HG03571 (cell line): ENCODE measurements around the gene ETV1.

Source experiments
- ATAC-seq: cut with Tn5 transposase; IDR thresholded peaks from one replicate; pipeline ENCODE4 v1.9.1; 2021; ENCODE audit not compliant: unreplicated experiment

Gene ETV1

DNA sequence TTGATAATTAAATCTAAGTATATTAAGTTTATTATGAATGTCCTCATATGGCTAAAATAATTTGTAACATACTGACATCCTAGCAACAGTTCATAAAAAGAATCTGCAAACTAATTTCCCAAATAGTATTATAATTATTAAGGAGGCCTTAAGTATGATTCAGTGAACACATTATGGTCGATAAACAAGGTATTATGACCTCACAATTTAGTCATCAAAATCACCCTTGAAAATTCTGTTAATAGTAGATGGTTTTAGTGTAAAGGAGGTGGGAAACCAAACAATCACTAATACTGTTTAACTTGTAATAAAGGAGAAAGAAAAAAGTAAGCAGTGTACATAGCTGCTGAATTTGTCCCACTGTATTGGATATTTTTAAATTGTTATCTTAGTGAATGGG, 2.1 kb downstream of the ETV1 start:
- ATAC-seq = no peak

DNA sequence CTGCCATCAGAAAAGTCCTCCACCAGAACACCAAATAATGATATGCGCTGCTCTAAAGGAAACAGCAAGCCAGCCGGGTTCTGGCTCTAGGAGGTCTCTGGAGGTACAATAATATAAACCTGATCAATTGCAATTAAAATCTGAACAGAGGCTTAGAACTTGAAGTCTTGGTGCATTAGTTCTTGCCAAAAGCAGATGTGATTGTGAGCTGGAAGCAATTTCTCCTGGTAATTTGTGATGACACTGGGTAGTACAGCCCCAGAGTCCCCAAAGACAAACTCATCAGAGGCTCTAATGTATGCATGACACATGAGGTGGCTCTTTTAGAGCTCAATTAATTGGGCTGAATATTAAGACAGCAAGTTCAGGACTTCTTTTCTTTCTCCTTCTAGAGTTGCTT, 3.3 kb downstream of the ETV1 start:
- no peak for ATAC-seq

DNA sequence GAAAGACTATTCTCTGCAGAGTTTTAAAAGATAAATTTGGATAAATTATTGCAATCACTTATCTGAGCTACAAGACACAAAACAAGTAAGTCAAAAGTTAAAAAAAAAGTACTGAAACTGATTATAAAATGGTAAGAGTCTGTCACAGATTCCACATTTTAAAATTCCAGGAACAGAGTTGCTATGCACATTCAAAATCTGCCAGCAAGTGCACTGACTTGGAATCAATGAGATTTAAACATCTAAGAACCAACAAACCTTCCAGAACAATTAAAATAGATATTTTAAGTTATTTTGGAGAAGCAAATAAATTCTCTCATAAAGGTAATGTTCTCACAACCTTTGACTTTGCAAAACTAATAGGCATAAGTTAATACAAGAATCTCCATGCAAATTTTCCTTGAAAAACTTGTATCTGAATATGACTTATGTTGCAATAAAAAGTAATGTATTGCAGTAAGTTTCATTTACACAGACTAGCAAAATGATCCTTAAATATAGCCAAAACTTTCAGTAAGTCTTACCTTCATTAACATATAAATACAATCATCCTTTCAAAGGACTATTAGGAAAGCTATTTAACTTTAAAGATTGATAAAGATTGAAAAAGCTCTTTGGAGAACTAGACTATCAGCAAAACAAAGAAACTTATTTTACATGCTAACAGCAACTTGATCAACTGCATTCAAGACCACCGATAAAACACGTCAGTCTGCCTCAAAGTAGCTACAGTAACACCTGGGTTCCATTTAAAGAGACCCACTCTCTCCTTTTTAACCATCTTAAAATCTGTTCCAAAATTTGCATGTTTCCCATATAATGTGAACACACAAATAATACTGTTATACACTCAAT, 4.4 kb downstream of the ETV1 start:
- no peak for ATAC-seq

DNA sequence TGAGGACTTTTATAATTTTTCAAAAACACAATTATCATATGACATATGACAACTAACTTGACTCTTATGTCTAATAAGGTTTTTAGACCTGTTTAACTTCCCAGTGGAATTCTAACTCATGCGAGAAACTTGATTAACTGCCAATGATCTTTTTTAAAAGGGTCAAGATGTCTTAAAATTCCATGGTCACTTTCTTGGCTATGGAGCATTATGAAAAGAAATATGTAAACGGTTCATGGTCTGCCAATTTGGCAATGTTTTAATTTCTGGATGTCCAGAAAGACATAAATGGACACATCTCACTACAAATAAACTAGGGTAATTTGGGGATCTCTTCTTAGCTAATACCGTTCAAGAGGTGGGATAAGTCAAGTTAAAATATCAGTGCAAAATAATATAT, 5.4 kb downstream of the ETV1 start:
- ATAC-seq = no peak

DNA sequence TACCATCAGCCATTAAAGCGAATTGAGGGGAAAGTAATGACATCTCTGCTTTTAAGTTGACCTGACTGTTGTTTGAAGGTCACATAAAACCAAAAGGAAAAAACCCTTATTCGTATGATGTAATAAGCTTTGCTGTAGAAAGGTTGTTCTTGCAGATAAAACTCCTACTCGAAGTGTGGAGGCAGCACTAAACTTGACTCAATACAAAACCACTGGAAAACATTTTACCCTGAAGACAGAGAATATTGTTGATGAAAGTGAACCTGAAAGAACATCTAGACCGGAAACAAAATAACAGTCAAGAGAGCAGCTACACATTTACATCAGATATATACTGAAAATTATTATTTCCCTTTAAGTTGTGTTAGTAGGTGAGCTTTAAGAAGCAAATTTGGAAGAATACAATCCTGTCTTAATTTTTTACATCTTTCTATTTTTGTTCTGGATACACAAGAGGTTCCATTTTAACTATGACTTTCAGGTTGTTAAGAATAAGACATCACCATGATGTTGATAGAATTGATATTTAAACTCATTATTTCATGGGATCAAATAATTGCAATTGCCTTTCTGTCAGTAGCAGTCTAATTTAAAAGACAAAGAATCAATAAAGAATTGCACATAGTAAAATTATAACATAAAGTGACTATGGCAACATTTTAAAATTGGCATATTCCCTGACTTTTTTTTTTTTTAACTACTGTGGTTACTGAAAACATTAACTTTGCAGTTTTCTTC, 6.4 kb downstream of the ETV1 start:
- no peak for ATAC-seq

DNA sequence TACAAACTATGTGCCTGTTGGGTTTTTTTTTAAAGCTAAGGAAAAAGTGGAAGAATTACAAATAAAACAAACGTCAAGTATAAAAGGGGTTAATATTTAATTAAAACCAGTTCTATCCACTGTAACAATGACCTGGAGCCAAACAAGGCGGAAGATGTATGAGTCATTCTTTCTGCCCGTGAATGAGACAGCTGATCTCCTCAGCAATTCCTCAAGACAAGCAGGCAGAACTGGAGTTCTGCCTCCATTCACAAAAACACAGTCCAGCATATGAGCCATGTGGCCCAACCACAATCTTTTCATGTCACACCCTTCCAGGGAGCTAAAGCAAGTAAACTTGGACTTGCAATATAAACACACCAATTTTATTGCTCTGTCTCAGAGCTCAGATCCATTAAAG, 8.4 kb downstream of the ETV1 start:
- ATAC-seq = no peak

DNA sequence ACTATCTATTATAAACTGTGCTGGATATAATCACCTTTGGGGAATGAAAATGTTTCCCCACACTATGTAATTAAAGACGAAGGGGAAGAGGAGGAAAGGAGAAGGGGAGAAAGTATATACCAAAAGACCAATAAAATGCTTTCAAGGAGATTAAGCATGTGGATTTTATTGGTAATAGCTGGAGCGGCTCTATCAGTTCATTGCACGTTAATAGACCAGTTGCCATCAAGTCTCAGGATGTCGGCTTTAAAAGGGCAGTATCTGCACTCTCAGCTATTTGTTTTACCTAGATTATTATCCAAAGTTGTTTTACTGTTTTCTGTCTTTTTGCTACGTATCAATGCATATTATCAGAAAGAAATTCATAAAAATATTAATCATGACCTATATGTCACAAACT, 9.0 kb downstream of the ETV1 start:
- ATAC-seq = no peak

DNA sequence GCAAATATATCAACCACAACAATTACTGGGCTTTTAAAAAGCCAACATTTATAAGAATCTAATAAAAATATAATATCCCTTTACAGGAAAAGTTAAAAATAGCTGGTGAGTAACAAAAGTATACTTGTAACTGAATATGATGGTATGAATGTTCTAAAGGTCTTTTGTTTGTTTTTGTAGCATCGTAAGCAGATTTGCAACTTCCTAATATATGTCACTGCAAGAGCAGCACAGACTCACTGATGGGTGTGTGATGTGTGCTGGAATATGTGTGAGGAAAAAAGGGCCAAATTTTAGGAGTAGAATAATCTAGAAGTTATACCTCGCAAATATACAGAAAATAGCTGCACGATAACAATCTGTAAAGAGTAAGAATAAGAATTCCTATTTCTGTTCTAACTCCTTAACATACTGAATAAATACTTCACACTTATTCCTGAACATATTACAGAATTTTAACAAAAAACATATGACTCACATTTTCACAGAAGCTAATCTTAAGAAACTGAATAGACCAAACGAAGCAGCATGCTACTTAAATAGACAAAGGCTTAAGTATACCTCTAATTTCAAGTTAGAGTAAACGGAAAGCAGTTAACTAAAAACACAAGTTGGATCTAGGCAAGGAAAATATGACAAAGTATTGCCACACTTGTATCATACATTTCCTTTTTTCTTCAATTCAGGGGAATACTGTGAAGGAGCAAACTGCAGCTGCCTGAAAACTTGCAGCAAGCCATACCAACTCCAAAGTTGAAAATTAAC, 9.6 kb downstream of the ETV1 start:
- ATAC-seq = no peak

DNA sequence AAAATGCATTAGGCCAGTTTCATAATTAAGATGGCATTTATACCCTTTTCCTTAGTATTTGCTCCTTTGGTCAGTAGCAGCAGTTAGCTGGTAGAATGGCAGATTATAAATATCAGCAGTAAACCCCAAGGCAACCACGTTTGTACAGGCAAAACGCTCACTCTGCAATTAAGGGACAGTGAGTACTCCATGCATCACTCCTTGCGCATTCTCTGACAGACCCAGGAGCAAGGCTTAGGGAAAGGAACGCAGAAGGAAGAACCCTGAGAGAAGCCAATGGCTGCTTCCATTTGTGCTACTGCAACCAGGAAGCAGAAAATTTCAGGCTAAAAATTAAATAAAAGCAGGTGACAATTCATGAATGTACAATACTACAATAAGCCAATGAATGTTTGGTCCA, 12.9 kb downstream of the ETV1 start:
- ATAC-seq = no peak

DNA sequence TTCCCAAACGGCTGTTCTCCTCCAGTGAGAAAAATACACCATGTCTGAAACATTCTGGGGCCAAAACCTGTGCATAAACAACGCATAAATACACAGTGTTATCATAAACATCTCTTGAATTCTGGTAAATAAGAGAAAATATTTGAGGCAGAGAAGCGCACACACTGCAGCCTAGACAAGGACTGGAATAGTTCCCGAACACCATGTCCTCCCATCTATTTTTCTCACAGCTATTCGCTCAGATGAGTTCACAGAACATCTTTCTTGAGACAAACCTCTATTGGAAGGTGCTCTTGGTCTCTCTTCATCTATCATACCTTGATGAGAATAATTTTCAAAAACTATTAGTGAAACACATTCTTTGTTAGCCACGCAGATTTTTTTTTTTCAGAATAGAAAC, 24.4 kb downstream of the ETV1 start:
- ATAC-seq = no peak

DNA sequence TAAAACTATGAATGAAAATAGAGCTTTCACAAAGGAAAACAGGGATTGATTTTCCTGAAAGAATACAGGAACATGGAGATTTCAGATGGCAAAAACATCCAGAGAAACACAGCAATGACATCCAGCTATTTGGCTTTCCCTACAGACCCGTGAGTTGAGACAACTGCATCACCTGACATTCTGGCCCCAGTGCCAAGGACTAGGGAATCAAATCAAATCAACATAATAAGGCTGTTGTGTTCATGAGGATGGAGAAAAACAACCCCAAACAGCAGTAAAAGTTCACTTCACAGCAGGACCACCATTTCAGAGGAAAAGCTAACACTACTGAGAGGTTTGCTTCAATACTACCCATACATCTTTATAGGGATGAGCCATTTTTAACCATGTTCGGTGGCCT, 25.5 kb downstream of the ETV1 start:
- no peak for ATAC-seq

DNA sequence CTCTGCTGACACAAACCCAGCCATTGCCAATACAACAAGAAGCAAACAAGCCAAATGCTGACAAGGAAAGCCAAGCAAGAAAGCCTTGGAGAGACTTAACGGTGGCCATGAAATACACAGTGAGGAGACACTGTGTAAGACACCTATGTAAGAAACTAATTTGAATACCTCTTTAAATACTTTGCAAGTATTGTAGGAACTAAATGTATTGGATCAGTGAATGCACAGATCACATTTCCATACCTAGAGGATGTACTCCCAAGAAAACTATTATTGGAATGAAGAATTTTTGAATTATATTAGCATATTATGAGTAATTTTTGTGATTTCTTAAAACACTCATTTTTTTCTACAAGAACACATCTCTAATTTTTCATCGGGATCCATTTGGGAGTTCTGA, 34.0 kb downstream of the ETV1 start:
- ATAC-seq = no peak

DNA sequence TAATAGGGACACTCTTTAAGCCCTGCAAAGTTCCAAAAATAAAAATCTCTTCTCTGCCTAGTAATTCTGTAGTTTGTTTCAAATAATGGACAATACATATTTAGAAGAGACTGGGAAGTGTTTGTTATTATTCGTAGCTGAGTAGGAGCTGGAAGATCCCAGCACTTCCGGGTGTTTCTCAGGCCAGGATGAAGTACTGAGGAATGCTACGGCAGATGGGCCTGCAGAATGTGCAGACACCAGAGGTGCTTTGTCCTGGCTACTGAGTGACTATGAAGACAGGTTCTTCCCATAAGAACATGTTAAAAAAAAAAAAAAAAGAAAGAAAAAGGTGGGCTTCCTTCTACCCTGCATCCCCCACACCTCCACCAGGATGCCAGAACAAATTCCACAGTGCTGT, 36.1 kb downstream of the ETV1 start:
- ATAC-seq = no peak

DNA sequence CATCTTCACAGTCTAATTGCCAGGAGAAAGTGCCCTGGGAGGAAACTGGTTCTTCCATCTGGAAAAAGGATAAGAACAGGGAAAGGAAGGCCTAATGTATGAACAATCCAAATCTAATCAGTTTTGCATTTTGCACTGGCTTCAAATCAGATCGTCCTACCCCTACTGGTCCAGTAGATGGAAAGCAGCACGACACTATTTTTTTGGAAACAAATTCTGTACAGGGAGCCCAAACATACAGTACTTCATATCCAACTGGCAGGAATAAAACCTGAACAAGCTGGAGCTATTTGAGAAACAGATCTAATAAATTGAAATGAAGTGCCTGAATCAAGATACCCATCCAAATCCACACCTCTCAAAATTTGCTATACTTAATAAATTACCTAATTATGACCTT, 36.5 kb downstream of the ETV1 start:
- no peak for ATAC-seq

DNA sequence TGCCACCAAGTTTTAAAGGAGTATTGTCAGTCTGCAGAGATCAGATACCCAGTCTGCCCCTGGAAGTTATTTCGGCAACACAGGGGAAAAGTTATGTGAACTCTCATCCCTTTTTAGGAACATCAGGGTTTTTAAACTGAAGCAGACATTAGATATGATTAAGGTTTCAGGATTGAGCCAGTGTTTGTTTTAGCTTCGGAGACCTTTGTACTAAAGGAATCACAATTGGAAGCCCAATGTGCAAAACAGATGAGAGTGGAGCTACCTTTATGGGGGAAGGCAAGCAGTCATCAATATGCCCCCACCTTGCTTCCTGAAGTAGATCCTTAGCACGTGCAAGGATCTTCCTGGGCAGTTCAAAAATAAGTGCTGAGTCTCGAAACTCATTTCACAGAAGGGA, 39.5 kb downstream of the ETV1 start:
- no peak for ATAC-seq

DNA sequence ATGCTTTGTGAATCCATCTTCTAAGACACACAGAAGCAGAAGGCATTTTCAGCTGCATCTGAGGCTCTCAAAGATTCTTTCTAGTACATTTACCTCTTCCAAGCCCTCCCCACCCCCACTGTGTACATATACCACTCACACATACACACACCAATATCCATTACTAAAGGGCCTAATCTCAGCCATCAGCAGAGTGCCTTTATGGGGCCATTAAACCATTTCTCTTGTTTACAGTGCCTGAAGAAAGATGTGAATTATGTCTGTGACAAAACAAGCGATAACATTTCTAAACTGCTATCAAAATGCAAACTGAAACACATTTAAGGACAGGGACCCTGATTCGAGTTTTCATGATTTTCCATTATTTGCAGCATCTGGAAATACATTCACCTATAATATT, 40.0 kb downstream of the ETV1 start:
- no peak for ATAC-seq

DNA sequence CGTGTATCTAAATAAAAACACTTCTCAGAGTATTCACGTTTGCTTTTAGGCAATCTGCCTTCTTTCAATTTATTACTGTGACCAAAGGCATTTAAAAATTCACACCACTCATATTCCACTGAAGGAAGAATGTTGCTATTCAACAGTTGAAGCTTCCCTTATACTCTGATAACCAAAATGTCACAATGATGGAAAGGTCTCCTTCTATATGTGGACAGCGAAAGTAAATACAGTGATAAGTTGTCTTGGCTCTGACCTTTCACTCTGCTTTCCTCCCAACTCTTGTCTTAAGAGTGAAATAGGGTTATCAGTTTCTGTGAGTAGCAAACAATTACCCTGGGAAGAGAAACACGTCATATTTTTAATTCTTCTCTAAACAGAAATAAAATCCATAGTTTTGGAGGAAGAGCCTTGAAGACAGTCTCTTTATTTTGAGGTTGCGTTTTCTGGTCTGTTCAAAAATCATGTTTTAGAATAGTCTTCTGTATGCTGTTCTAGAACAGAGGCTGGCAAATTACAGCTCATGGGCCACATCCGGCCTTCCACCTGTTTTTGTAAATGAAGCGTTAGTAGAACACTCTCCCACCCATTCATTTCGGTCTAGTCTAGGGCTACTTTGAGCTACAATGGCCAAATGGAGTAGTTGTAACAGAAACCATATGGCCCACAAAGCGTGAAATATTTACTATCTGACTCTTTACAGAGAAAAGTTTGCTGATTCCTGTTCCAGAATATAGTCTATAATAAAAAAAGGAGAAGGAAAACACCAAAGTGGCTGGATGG, 41.3 kb downstream of the ETV1 start:
- no peak for ATAC-seq

DNA sequence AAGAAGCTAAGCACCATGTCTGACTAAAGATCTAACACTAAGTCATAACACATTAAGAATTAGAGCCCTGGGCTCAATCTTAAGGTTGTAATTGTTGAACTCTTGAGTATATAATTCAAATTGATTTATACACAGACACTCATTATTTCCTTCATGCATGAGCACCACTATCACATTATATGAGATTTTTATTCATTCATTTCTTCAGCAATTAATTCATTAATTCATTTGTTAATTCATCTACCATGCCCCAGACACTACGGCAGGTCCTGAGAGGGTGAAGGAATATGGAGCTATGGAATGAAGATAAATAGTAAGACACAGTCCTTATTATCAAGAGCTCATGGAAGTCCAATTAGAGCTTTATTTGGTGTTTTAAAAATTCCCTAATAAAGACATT, 41.9 kb downstream of the ETV1 start:
- no peak for ATAC-seq

DNA sequence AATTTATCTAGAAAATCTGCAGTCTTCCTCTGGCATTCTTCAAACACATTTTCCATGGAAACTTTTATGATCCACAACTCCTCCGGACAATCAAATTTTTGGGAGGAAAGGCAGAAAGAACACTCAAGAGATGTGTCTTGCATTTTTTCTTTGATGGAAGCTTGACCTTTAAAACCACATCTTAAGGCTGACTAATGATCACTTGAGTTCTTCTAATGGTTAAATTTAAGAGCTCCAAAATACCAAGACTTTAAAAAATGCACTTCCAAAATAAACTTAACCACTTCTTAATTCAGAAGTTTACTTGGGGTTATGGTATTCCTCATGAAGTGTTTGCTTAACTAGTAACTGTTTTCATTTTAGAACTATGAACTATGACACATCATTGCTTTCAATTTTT, 43.3 kb downstream of the ETV1 start:
- ATAC-seq = no peak

DNA sequence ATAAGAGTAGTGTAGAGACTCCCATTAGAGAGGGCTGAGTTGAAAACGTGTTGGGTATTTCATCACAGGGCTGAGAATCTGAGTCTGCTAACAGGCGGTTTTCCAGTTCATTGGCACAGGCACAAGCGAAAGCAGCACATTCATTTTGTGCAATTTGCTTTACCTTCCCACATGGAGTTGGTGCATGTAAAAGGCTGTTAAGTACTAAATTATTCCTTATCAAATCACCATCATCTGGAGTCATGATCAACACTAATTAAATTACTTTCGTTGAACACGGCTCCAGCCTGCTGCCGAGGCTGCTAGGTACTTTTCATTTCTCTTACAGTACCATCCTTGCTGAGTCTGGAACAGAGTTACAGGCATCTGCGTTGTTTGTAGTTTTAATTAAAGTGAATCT, 43.8 kb downstream of the ETV1 start:
- no peak for ATAC-seq

DNA sequence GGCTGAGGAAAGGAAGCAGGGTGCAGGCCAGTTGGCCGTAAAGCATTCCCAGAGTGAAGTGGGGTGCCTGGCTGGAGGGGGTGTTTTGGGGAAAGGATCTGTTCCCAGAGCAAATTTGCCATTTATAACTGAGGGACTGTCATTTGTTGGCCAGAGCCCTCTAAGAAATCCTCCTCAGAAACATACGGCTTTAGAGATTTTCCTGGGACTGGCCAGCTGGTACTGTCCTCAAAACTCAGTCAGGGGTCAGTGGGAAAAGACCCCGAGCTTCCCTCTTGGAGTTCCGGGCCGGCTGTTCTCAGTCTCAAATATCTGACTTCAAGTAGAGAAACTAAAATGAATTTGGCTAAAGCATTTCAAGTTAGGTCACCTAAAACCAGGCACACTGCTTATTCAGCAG, 55.9 kb downstream of the ETV1 start:
- ATAC-seq = no peak
